ENCODE measurements around the gene TTC17.
A peak's percentile ranks its signal among the peaks of the same experiment; 100 is the strongest.

TTC17 gene

DNA sequence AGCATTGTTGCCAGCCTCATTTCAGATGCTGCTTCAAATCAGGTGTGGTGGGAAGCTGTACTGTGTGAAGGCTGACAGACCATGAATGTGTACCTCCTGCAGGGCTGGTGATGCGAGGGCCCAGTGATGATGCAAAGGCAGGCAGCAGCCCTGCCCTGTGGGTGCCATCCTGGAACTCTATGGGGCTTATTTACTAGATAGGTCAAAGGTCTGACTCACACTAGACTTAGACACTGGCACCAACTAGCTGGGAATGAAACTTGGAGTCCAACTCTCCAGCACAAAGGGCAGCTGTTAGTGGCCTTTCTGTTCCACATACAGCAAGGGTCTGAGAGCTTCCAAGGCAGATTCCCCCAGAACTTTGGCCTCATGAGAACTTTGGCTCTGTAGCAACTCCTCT lies 138.4 kb downstream of the TTC17 start:
- Histone ChIP-seq H3F3A (ENCODE audit: low read depth) (no peaks in the 10 kb centered on the region), H3K9ac (ENCODE audit: low read depth, low read length, poor library complexity, severe bottlenecking) (no peak overlapping the region), H3K4me2 (ENCODE audit: low read depth, low read length, poor library complexity, severe bottlenecking) (no peak overlapping the region), H3K79me2 (ENCODE audit: insufficient read depth, low read length) (no peaks in the 10 kb centered on the region), H3K4me3 (ENCODE audit: low read length, poor library complexity, severe bottlenecking) (no peak overlapping the region), H3K4me1 (ENCODE audit: insufficient read depth, low read length, poor library complexity, severe bottlenecking) (no peaks in the 10 kb centered on the region), H2AFZ (ENCODE audit: low read length) (no peak overlapping the region), H3K27me3 (ENCODE audit: insufficient read depth, low read length, poor library complexity, severe bottlenecking) (no peaks in the 10 kb centered on the region), H3K9me2 (replicated peaks; ENCODE audit: low read depth, low read length) (no peaks in the 10 kb centered on the region), H3K9me3 (ENCODE audit: insufficient read depth, low read depth, low read length) (no peaks in the 10 kb centered on the region), H4K20me1 (ENCODE audit: insufficient read depth, low read length, poor library complexity, severe bottlenecking) (no peaks in the 10 kb centered on the region), H3K36me3 (ENCODE audit: insufficient read depth, low read length) (peaks cover 32% of the 10 kb centered on the region; the same call in 1 of the 2 replicates)
- no peak for TF ChIP-seq EZH2phosphoT487 (IDR thresholded peaks at IDR 0.05; ENCODE audit: borderline replicate concordance)
- TF ChIP-seq, protein P1, sequence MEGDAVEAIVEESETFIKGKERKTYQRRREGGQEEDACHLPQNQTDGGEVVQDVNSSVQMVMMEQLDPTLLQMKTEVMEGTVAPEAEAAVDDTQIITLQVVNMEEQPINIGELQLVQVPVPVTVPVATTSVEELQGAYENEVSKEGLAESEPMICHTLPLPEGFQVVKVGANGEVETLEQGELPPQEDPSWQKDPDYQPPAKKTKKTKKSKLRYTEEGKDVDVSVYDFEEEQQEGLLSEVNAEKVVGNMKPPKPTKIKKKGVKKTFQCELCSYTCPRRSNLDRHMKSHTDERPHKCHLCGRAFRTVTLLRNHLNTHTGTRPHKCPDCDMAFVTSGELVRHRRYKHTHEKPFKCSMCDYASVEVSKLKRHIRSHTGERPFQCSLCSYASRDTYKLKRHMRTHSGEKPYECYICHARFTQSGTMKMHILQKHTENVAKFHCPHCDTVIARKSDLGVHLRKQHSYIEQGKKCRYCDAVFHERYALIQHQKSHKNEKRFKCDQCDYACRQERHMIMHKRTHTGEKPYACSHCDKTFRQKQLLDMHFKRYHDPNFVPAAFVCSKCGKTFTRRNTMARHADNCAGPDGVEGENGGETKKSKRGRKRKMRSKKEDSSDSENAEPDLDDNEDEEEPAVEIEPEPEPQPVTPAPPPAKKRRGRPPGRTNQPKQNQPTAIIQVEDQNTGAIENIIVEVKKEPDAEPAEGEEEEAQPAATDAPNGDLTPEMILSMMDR (conservative IDR thresholded peaks at IDR 0.05; ENCODE audit: low read length): no peak

DNA sequence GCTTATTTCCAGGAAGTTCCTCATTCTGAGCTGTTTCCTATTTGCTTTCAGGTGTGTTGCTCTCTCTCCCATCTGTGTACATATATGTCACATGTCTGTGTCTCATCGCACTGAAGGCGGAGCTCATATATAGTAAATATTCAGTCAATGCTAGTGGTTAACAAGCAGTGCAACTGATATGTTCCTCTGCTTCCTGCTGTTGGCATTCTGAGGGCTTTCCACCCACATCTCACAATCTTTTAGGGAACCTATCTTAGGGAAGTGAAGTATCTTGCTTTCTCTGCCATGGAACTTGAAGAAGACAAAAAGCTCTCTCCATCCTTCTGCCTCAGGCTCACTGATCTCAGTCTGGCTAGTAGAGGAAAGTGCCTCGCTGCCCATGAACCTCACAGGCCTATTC lies 139.8 kb downstream of the TTC17 start:
- Histone ChIP-seq H4K20me1 (ENCODE audit: insufficient read depth, low read length, poor library complexity, severe bottlenecking) (no peaks in the 10 kb centered on the region), H3K4me2 (ENCODE audit: low read depth, low read length, poor library complexity, severe bottlenecking) (no peak overlapping the region), H3K79me2 (ENCODE audit: insufficient read depth, low read length) (no peaks in the 10 kb centered on the region), H3K9me3 (ENCODE audit: insufficient read depth, low read depth, low read length) (no peaks in the 10 kb centered on the region), H3K4me1 (ENCODE audit: insufficient read depth, low read length, poor library complexity, severe bottlenecking) (no peaks in the 10 kb centered on the region), H3K27me3 (ENCODE audit: insufficient read depth, low read length, poor library complexity, severe bottlenecking) (no peaks in the 10 kb centered on the region), H3K4me3 (ENCODE audit: low read length, poor library complexity, severe bottlenecking) (no peak overlapping the region), H3F3A (ENCODE audit: low read depth) (no peaks in the 10 kb centered on the region), H2AFZ (ENCODE audit: low read length) (no peak overlapping the region), H3K36me3 (ENCODE audit: insufficient read depth, low read length) (peaks cover 17% of the 10 kb centered on the region; the same call in 1 of the 2 replicates), H3K9me2 (replicated peaks; ENCODE audit: low read depth, low read length) (no peaks in the 10 kb centered on the region), H3K9ac (ENCODE audit: low read depth, low read length, poor library complexity, severe bottlenecking) (no peak overlapping the region)
- TF ChIP-seq EZH2phosphoT487 (IDR thresholded peaks at IDR 0.05; ENCODE audit: borderline replicate concordance): no peak

DNA sequence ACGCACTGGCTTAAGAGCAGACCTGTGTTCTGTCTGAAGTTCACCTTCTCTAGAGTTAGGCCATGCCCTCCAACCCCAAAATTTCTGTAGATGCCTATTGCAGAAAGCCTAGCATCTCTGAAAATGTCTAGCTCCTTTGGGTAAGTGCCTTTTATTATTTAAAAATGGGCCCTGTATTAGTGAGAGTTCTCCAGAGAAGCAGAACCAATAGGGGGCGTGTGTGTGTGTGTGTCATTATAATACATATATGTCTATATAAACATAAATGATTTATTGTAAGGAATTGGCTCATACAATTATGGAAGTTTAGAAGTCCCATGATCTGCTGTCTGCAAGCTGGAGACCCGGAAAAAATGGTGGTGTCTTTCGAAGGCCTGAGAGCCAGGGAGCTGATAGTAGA lies 144.7 kb downstream of the TTC17 start:
- Histone ChIP-seq H3K36me3 (ENCODE audit: insufficient read depth, low read length) (no peaks in the 10 kb centered on the region), H3F3A (ENCODE audit: low read depth) (no peaks in the 10 kb centered on the region; the same call in 1 of the 2 replicates), H2AFZ (ENCODE audit: low read length) (no peak overlapping the region), H3K4me2 (ENCODE audit: low read depth, low read length, poor library complexity, severe bottlenecking) (no peak overlapping the region), H3K79me2 (ENCODE audit: insufficient read depth, low read length) (no peaks in the 10 kb centered on the region), H3K4me3 (ENCODE audit: low read length, poor library complexity, severe bottlenecking) (no peak overlapping the region), H3K9ac (ENCODE audit: low read depth, low read length, poor library complexity, severe bottlenecking) (no peak overlapping the region), H3K9me3 (ENCODE audit: insufficient read depth, low read depth, low read length) (no peaks in the 10 kb centered on the region), H3K4me1 (ENCODE audit: insufficient read depth, low read length, poor library complexity, severe bottlenecking) (peaks cover 13% of the 10 kb centered on the region), H3K27me3 (ENCODE audit: insufficient read depth, low read length, poor library complexity, severe bottlenecking) (no peaks in the 10 kb centered on the region), H3K9me2 (replicated peaks; ENCODE audit: low read depth, low read length) (no peaks in the 10 kb centered on the region), H4K20me1 (ENCODE audit: insufficient read depth, low read length, poor library complexity, severe bottlenecking) (no peaks in the 10 kb centered on the region)
- TF ChIP-seq, protein P1 (conservative IDR thresholded peaks at IDR 0.05; ENCODE audit: low read length): peak; percentile 41; the same call in 1 of the 2 replicates
- no peak for TF ChIP-seq EZH2phosphoT487 (IDR thresholded peaks at IDR 0.05; ENCODE audit: borderline replicate concordance)

DNA sequence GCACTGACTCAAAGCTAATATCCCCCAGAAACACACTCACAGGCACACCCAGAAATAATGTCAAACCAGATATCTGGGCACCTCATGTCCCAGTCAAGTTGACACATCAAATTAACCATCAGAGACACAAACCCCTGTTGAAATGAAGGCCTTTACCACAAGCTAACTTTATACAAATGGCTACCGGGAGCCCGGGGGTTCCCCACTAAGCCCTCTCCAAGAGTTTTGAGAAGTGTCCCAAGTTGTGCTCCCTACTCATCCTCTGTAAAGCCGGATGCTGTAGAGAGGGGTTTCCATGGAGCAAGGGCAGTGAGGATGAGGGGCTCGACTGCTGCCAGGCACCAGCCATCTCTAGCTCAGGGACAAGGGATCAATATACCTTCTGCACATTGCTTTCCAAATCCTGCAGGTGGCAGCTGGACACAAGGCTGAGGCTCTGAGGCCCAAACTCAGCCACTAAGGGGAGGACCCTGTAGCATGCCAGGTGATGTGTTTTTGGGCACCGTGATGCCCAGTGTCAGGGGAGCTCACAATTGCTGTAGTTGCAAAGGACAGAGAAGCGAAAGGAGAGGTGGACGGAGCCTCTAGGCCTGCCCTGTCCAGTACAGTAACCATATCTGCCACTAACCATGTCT lies 145.7 kb downstream of the TTC17 start:
- Histone ChIP-seq H3K36me3 (ENCODE audit: insufficient read depth, low read length) (no peaks in the 10 kb centered on the region), H2AFZ (ENCODE audit: low read length) (no peak overlapping the region), H3K4me2 (ENCODE audit: low read depth, low read length, poor library complexity, severe bottlenecking) (no peak overlapping the region), H3K4me1 (ENCODE audit: insufficient read depth, low read length, poor library complexity, severe bottlenecking) (peaks cover 24% of the 10 kb centered on the region), H3K79me2 (ENCODE audit: insufficient read depth, low read length) (no peaks in the 10 kb centered on the region), H3K9me2 (replicated peaks; ENCODE audit: low read depth, low read length) (no peaks in the 10 kb centered on the region), H3K4me3 (ENCODE audit: low read length, poor library complexity, severe bottlenecking) (no peak overlapping the region), H3K27me3 (ENCODE audit: insufficient read depth, low read length, poor library complexity, severe bottlenecking) (no peaks in the 10 kb centered on the region), H4K20me1 (ENCODE audit: insufficient read depth, low read length, poor library complexity, severe bottlenecking) (no peaks in the 10 kb centered on the region), H3F3A (ENCODE audit: low read depth) (no peaks in the 10 kb centered on the region; the same call in 1 of the 2 replicates), H3K9ac (ENCODE audit: low read depth, low read length, poor library complexity, severe bottlenecking) (no peak overlapping the region), H3K9me3 (ENCODE audit: insufficient read depth, low read depth, low read length) (no peaks in the 10 kb centered on the region)
- no peak for TF ChIP-seq EZH2phosphoT487 (IDR thresholded peaks at IDR 0.05; ENCODE audit: borderline replicate concordance)
- TF ChIP-seq, protein P1 (conservative IDR thresholded peaks at IDR 0.05; ENCODE audit: low read length): peak; percentile 56

All from Loucy (cell line).